WTC11 (cell line): Measurements from ENCODE around the gene ZNF853. TPM values are rescaled to one million over a fixed set of nuclear protein-coding genes. Genes with fewer than 3 reads are reported as not detected.

Experiments
- ETV6 ChIP-seq: sonication (generic); formaldehyde crosslinking; IDR thresholded peaks from 2 replicates; pipeline ENCODE4 v1.8.1; 2022; ENCODE audit warnings: mild to moderate bottlenecking, missing genetic modification reagents
- FOXK1 ChIP-seq: sonication (generic); formaldehyde crosslinking; IDR thresholded peaks from 2 replicates; pipeline ENCODE4 v1.8.0; 2022; ENCODE audit warnings: mild to moderate bottlenecking, moderate library complexity, missing genetic modification reagents
- GTF2I ChIP-seq: fragments of 250-450 bp; sonication (Bioruptor Pico); conservative IDR thresholded peaks from 2 replicates; pipeline ENCODE4 v1.4.0; 2021; ENCODE audit warnings: mild to moderate bottlenecking
- NFATC4 ChIP-seq: fragments of 250-450 bp; sonication (Bioruptor Pico); IDR thresholded peaks from 2 replicates; pipeline ENCODE4 v1.9.0; 2021; ENCODE audit warnings: mild to moderate bottlenecking
- OVOL2 ChIP-seq: fragments of 250-450 bp; sonication (Bioruptor Pico); IDR thresholded peaks from 2 replicates; pipeline ENCODE4 v1.9.0; 2021; ENCODE audit warnings: mild to moderate bottlenecking, borderline replicate concordance
- RELA ChIP-seq: sonication (generic); formaldehyde crosslinking; IDR thresholded peaks from 2 replicates; pipeline ENCODE4 v1.8.1; 2022; ENCODE audit warnings: missing genetic modification reagents, mild to moderate bottlenecking, borderline replicate concordance
- SMAD3 ChIP-seq: sonication (generic); formaldehyde crosslinking; IDR thresholded peaks from 2 replicates; pipeline ENCODE4 v1.8.0; 2022; ENCODE audit warnings: missing genetic modification reagents, mild to moderate bottlenecking, borderline replicate concordance
- SP1 ChIP-seq: sonication (generic); formaldehyde crosslinking; conservative IDR thresholded peaks from 2 replicates; pipeline ENCODE4 v1.8.1; 2022; ENCODE audit warnings: missing genetic modification reagents
- TEAD4 ChIP-seq: sonication (generic); formaldehyde crosslinking; IDR thresholded peaks from 2 replicates; pipeline ENCODE4 v1.8.0; 2022; ENCODE audit warnings: mild to moderate bottlenecking, missing genetic modification reagents
- ZNF232 ChIP-seq: sonication (generic); formaldehyde crosslinking; IDR thresholded peaks from 2 replicates; pipeline ENCODE4 v1.8.0; 2022; ENCODE audit warnings: mild to moderate bottlenecking, missing genetic modification reagents
- ZNF416 ChIP-seq: fragments of 250-450 bp; sonication (Bioruptor Pico); IDR thresholded peaks from 2 replicates; pipeline ENCODE4 v1.9.0; 2021; ENCODE audit warnings: mild to moderate bottlenecking, inconsistent platforms
- total RNA-seq: library from RNA; stranded (reverse); gene quantifications from 3 replicates; pipeline ENCODE4 v1.2.3, GENCODE V29; 2021
- TF ChIP-seq, protein P1 (sequence below): sonication (generic); formaldehyde crosslinking; IDR thresholded peaks from 2 replicates; pipeline ENCODE4 v1.8.0; 2023; ENCODE audit warnings: missing genetic modification reagents
- TF ChIP-seq, protein P2 (sequence below): sonication (generic); formaldehyde crosslinking; IDR thresholded peaks from 2 replicates; pipeline ENCODE4 v1.8.1; 2023; ENCODE audit warnings: mild to moderate bottlenecking, missing genetic modification reagents, moderate library complexity
- TF ChIP-seq, protein P3 (sequence below): sonication (generic); formaldehyde crosslinking; IDR thresholded peaks from 2 replicates; pipeline ENCODE4 v1.8.1; 2022; ENCODE audit warnings: low read depth, mild to moderate bottlenecking, moderate library complexity, missing genetic modification reagents, borderline replicate concordance
- TF ChIP-seq, protein P4 (sequence below): fragments of 250-450 bp; sonication (Bioruptor Pico); IDR thresholded peaks from 2 replicates; pipeline ENCODE4 v1.9.0; 2021; ENCODE audit warnings: moderate library complexity, mild to moderate bottlenecking, inconsistent platforms, borderline replicate concordance
- TF ChIP-seq, protein P5 (sequence below): sonication (generic); formaldehyde crosslinking; IDR thresholded peaks from 2 replicates; pipeline ENCODE4 v1.8.1; 2022; ENCODE audit warnings: missing genetic modification reagents, borderline replicate concordance
- TF ChIP-seq, protein P6 (sequence below): sonication (generic); formaldehyde crosslinking; IDR thresholded peaks from 2 replicates; pipeline ENCODE4 v1.8.0; 2023; ENCODE audit warnings: mild to moderate bottlenecking, missing genetic modification reagents
- TF ChIP-seq, protein P7 (sequence below): sonication (generic); formaldehyde crosslinking; IDR thresholded peaks from 2 replicates; pipeline ENCODE4 v1.8.1; 2023; ENCODE audit warnings: mild to moderate bottlenecking, missing genetic modification reagents, moderate library complexity
- TF ChIP-seq, protein P8 (sequence below): sonication (generic); formaldehyde crosslinking; IDR thresholded peaks from 2 replicates; pipeline ENCODE4 v1.8.1; 2023; ENCODE audit warnings: mild to moderate bottlenecking, missing genetic modification reagents
- TF ChIP-seq, protein P9 (sequence below): sonication (generic); formaldehyde crosslinking; IDR thresholded peaks from 2 replicates; pipeline ENCODE4 v1.8.0; 2022; ENCODE audit warnings: missing genetic modification reagents
- TF ChIP-seq, protein P10 (sequence below): sonication (generic); formaldehyde crosslinking; IDR thresholded peaks from 2 replicates; pipeline ENCODE4 v1.8.0; 2022; ENCODE audit warnings: mild to moderate bottlenecking, missing genetic modification reagents
- TF ChIP-seq, protein P11 (sequence below): sonication (generic); formaldehyde crosslinking; IDR thresholded peaks from 2 replicates; pipeline ENCODE4 v1.8.0; 2022; ENCODE audit warnings: mild to moderate bottlenecking, missing genetic modification reagents

The ZNF853 gene
- total RNA-seq, 1 experiment from 2014 or later, result 7.7 TPM

DNA sequence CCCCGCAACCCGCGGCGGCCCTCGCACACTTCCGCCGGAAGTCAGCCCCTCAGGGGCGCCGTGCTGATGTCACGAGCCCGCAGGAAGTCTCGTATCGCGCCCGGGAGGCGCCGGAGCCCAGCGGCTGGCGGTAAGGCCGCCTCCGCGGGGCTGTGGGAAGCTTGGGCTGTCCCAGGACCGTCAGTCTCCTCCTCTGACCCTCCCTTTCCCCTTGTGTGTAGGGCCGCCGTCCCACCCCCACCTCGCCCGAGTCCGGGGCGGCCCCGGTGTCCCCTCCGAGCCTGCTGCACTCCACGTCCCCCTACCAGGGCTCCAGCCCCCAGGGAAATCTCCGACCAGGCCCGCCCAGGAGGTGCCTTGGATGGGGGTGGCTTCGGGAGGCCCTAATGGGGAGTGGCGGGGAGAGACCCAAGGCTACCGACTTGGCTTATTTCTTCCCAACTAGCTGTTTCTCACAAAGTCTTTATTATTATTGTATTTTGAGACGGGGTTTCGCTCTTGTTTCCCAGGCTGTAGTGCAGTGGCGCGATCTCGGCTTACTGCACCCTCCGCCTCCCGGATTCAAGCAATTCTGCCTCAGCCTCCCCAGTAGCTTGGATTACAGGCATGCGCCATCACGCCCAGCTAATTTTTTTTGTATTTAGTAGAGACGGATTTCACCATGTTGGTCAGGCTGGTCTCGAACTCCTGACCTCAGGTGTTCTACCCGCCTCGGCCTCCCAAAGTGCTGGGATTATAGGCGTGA, 37.9 kb upstream of the ZNF853 start, which contains the start of gene ZDHHC4 (continued):
- TF ChIP-seq OVOL2 (CRISPR knock-in tag) (no peak; the same call in 1 of the 2 replicates), SP1 (CRISPR knock-in tag) (no peak), SMAD3 (CRISPR knock-in tag) (no peak), ZNF416 (no peak), RELA (CRISPR knock-in tag) (no peak), TEAD4 (CRISPR knock-in tag) (no peak), GTF2I (CRISPR knock-in tag) (no peak), FOXK1 (CRISPR knock-in tag) (no peak), ETV6 (CRISPR knock-in tag) (peak; percentile 32; the same call in 1 of the 2 replicates), ZNF232 (CRISPR knock-in tag) (no peak), NFATC4 (no peak)
- TF ChIP-seq, protein P1, sequence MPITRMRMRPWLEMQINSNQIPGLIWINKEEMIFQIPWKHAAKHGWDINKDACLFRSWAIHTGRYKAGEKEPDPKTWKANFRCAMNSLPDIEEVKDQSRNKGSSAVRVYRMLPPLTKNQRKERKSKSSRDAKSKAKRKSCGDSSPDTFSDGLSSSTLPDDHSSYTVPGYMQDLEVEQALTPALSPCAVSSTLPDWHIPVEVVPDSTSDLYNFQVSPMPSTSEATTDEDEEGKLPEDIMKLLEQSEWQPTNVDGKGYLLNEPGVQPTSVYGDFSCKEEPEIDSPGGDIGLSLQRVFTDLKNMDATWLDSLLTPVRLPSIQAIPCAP, result 0 out of 2 replicates have a peak, but pooled peaks have one; percentile 63
- TF ChIP-seq, protein P2, sequence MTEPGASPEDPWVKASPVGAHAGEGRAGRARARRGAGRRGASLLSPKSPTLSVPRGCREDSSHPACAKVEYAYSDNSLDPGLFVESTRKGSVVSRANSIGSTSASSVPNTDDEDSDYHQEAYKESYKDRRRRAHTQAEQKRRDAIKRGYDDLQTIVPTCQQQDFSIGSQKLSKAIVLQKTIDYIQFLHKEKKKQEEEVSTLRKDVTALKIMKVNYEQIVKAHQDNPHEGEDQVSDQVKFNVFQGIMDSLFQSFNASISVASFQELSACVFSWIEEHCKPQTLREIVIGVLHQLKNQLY (CRISPR knock-in tag), result no peak
- TF ChIP-seq, protein P3, sequence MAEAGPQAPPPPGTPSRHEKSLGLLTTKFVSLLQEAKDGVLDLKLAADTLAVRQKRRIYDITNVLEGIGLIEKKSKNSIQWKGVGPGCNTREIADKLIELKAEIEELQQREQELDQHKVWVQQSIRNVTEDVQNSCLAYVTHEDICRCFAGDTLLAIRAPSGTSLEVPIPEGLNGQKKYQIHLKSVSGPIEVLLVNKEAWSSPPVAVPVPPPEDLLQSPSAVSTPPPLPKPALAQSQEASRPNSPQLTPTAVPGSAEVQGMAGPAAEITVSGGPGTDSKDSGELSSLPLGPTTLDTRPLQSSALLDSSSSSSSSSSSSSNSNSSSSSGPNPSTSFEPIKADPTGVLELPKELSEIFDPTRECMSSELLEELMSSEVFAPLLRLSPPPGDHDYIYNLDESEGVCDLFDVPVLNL (CRISPR knock-in tag), result no peak
- TF ChIP-seq, protein P4, sequence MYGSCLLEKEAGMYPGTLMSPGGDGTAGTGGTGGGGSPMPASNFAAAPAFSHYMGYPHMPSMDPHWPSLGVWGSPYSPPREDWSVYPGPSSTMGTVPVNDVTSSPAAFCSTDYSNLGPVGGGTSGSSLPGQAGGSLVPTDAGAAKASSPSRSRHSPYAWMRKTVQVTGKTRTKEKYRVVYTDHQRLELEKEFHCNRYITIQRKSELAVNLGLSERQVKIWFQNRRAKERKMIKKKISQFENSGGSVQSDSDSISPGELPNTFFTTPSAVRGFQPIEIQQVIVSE (CRISPR knock-in tag), result no peak
- TF ChIP-seq, protein P5, sequence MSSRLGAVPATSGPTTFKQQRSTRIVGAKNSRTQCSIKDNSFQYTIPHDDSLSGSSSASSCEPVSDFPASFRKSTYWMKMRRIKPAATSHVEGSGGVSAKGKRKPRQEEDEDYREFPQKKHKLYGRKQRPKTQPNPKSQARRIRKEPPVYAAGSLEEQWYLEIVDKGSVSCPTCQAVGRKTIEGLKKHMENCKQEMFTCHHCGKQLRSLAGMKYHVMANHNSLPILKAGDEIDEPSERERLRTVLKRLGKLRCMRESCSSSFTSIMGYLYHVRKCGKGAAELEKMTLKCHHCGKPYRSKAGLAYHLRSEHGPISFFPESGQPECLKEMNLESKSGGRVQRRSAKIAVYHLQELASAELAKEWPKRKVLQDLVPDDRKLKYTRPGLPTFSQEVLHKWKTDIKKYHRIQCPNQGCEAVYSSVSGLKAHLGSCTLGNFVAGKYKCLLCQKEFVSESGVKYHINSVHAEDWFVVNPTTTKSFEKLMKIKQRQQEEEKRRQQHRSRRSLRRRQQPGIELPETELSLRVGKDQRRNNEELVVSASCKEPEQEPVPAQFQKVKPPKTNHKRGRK (CRISPR knock-in tag), result no peak
- TF ChIP-seq, protein P6, sequence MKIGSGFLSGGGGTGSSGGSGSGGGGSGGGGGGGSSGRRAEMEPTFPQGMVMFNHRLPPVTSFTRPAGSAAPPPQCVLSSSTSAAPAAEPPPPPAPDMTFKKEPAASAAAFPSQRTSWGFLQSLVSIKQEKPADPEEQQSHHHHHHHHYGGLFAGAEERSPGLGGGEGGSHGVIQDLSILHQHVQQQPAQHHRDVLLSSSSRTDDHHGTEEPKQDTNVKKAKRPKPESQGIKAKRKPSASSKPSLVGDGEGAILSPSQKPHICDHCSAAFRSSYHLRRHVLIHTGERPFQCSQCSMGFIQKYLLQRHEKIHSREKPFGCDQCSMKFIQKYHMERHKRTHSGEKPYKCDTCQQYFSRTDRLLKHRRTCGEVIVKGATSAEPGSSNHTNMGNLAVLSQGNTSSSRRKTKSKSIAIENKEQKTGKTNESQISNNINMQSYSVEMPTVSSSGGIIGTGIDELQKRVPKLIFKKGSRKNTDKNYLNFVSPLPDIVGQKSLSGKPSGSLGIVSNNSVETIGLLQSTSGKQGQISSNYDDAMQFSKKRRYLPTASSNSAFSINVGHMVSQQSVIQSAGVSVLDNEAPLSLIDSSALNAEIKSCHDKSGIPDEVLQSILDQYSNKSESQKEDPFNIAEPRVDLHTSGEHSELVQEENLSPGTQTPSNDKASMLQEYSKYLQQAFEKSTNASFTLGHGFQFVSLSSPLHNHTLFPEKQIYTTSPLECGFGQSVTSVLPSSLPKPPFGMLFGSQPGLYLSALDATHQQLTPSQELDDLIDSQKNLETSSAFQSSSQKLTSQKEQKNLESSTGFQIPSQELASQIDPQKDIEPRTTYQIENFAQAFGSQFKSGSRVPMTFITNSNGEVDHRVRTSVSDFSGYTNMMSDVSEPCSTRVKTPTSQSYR (CRISPR knock-in tag), result no peak; the same call in 1 of the 2 replicates
- TF ChIP-seq, protein P7, sequence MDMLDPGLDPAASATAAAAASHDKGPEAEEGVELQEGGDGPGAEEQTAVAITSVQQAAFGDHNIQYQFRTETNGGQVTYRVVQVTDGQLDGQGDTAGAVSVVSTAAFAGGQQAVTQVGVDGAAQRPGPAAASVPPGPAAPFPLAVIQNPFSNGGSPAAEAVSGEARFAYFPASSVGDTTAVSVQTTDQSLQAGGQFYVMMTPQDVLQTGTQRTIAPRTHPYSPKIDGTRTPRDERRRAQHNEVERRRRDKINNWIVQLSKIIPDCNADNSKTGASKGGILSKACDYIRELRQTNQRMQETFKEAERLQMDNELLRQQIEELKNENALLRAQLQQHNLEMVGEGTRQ (CRISPR knock-in tag), result peak; percentile 68
- TF ChIP-seq, protein P8, sequence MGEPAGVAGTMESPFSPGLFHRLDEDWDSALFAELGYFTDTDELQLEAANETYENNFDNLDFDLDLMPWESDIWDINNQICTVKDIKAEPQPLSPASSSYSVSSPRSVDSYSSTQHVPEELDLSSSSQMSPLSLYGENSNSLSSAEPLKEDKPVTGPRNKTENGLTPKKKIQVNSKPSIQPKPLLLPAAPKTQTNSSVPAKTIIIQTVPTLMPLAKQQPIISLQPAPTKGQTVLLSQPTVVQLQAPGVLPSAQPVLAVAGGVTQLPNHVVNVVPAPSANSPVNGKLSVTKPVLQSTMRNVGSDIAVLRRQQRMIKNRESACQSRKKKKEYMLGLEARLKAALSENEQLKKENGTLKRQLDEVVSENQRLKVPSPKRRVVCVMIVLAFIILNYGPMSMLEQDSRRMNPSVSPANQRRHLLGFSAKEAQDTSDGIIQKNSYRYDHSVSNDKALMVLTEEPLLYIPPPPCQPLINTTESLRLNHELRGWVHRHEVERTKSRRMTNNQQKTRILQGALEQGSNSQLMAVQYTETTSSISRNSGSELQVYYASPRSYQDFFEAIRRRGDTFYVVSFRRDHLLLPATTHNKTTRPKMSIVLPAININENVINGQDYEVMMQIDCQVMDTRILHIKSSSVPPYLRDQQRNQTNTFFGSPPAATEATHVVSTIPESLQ (CRISPR knock-in tag), result no peak
- TF ChIP-seq, protein P9, sequence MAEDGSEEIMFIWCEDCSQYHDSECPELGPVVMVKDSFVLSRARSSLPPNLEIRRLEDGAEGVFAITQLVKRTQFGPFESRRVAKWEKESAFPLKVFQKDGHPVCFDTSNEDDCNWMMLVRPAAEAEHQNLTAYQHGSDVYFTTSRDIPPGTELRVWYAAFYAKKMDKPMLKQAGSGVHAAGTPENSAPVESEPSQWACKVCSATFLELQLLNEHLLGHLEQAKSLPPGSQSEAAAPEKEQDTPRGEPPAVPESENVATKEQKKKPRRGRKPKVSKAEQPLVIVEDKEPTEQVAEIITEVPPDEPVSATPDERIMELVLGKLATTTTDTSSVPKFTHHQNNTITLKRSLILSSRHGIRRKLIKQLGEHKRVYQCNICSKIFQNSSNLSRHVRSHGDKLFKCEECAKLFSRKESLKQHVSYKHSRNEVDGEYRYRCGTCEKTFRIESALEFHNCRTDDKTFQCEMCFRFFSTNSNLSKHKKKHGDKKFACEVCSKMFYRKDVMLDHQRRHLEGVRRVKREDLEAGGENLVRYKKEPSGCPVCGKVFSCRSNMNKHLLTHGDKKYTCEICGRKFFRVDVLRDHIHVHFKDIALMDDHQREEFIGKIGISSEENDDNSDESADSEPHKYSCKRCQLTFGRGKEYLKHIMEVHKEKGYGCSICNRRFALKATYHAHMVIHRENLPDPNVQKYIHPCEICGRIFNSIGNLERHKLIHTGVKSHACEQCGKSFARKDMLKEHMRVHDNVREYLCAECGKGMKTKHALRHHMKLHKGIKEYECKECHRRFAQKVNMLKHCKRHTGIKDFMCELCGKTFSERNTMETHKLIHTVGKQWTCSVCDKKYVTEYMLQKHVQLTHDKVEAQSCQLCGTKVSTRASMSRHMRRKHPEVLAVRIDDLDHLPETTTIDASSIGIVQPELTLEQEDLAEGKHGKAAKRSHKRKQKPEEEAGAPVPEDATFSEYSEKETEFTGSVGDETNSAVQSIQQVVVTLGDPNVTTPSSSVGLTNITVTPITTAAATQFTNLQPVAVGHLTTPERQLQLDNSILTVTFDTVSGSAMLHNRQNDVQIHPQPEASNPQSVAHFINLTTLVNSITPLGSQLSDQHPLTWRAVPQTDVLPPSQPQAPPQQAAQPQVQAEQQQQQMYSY (CRISPR knock-in tag), result no peak
- TF ChIP-seq, protein P10, sequence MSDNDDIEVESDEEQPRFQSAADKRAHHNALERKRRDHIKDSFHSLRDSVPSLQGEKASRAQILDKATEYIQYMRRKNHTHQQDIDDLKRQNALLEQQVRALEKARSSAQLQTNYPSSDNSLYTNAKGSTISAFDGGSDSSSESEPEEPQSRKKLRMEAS (CRISPR knock-in tag), result peak; percentile 44; the same call in 1 of the 2 replicates
- TF ChIP-seq, protein P11, sequence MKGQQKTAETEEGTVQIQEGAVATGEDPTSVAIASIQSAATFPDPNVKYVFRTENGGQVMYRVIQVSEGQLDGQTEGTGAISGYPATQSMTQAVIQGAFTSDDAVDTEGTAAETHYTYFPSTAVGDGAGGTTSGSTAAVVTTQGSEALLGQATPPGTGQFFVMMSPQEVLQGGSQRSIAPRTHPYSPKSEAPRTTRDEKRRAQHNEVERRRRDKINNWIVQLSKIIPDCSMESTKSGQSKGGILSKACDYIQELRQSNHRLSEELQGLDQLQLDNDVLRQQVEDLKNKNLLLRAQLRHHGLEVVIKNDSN, result peak; percentile 49; the same call in 1 of the 2 replicates
